ENCODE data around the gene NPW.

Gene NPW

GRCh38 chr16:2056077-2056476 is 36.5 kb downstream of the NPW start:
- DNase-seq = no peak

- no peak for DNase-seq
Observed at GRCh38 chr16:2056681-2057407, 37.3 kb downstream of the NPW start.

- no peak for DNase-seq
Observed at GRCh38 chr16:2057438-2057837, 37.9 kb downstream of the NPW start.

DNA sequence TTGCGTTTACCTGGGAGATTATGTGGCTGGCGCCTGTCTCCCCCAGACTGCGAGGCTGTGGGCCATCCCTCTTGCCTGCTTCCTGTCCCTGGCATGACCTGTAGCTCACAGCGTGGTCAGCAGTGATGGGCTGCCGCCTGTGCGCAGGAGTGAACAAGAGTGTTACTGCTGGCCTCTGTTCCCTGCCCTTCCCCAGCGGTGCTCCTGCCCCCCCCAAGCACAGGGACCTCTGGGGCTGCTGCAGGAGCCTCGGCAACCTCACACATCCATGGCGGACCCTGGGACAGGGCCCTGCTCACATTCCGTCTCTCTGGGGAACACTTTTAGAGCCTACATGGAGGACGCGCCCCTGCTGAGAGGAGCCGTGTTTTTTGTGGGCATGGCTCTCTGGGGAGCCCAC is 38.8 kb downstream of the NPW start:
- no peak for DNase-seq

- no peak for DNase-seq
Observed at GRCh38 chr16:2058872-2059271, 39.3 kb downstream of the NPW start.

DNA sequence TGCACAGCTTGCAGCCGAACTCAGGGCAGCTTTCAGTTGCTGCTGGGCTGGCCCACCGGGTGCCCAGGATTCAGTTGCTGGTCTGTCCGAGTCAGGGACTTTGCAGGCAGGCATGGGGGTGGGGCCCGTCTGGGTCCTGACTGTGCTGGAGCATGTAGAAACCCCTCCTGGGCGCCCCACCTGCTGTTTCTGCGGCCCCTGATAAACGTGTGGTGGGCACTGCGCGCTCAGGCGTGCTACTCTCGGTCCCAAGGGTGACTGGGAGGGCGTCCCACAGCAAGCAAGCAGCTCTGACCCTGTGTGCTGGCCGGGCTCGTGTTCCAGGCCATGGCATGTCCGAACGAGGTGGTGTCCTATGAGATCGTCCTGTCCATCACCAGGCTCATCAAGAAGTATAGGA is 40.8 kb downstream of the NPW start:
- no peak for DNase-seq

DNA sequence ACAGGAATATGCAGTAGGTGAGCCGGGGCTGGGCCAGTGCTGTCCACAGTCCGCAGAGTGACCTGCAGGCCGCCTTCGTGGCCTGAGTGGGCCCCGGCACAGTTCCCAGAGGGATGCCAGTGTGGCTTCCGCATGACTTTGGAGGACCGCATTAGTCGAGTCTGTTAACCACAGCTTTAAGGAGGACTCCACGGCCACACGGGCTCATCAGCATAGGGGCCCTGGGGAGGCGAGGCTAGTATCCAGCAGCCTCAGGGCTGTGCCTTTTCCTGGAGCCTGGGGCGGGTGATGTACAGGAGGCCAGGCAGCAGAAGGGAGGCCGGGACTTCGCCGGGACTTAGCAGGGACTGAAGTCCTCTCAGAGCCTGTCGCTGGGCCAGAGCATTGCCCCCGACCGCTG is 41.4 kb downstream of the NPW start:
- no peak for DNase-seq

DNA sequence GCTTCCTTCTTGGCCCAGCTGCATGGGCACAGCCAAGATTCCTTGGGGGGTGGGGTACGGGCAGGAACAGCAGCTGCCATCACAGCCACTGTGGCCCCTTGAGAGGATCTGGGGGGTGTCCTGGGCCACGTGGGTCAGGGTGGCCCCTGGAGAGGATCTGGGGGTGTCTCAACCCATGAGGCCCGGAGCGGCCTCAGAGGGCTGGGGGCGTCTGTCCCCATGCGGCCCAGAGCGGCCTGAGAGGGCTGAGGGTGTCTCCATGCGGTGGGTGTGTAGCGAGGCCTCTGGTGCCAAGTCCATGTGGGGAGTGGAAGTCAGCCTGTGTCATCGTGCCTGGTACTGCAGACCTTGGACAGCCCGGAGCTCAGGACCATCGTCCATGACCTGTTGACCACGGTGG is 41.9 kb downstream of the NPW start:
- DNase-seq = no peak

DNA sequence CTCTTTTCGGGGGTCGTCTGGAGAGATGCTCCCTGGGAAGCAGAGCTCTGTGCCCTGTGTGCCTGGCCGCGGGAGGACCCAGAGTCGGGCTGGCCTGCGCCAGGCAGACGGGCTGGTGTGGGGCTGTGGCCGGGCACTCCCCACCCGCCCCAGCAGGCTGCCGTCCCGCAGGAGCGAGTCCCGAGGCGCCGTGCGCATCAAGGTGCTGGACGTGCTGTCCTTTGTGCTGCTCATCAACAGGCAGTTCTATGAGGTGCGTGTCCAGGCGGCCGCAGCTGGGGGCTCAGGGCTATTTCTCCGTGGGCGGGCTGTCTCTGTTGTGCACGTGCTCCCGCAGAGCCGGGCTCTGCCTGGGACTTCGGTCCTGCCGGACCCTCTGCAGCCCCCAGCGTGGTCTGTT is 43.2 kb downstream of the NPW start:
- DNase-seq = no peak

GRCh38 chr16:2063861-2064260 is 44.3 kb downstream of the NPW start:
- no peak for DNase-seq

- no peak for DNase-seq
Observed at GRCh38 chr16:2064368-2064945, 44.9 kb downstream of the NPW start.

- no peak for DNase-seq
Observed at GRCh38 chr16:2066139-2066538, 46.6 kb downstream of the NPW start.
